K562 (cell line): ENCODE data around the gene ZNRF1. TPM values are rescaled to one million over a fixed set of nuclear protein-coding genes. Genes with fewer than 3 reads are reported as not detected.

Source experiments
- ETV5 ChIP-seq: sonication (generic); formaldehyde crosslinking; IDR thresholded peaks from 2 replicates; pipeline ENCODE4 v1.4.0; 2020; ENCODE audit warnings: low read depth, mild to moderate bottlenecking, missing genetic modification reagents
- FOXM1 ChIP-seq, 2 experiments: fragments of 450-650 bp in 1 of 2; sonication (generic) in 1 of 2; formaldehyde crosslinking in 1 of 2; IDR thresholded peaks; 2 replicates each; pipeline versions ENCODE4 v1.6.1 to v1.9.0; 2017 to 2022; ENCODE audit warnings: low read depth in 2 of 2, mild to moderate bottlenecking in 2 of 2, missing genetic modification reagents in 1 of 2, moderate library complexity in 1 of 2
- HOMEZ ChIP-seq: fragments of 250-450 bp; sonication (Bioruptor Pico); IDR thresholded peaks from 2 replicates; pipeline ENCODE4 v1.4.0; 2020; ENCODE audit warnings: mild to moderate bottlenecking, moderate library complexity
- MYBL2 ChIP-seq, 2 experiments: fragments of 450-650 bp in 1 of 2; sonication (generic) in 1 of 2; formaldehyde crosslinking in 1 of 2; IDR thresholded peaks; 2 replicates each; pipeline versions ENCODE4 v1.6.1 to v1.8.1; 2017 to 2022; ENCODE audit warnings: borderline replicate concordance in 1 of 2, inconsistent platforms in 1 of 2, low read depth in 1 of 2, mild to moderate bottlenecking in 1 of 2, missing genetic modification reagents in 1 of 2, moderate library complexity in 1 of 2
- TCFL5 ChIP-seq: fragments of 250-450 bp; sonication (Bioruptor Pico); conservative IDR thresholded peaks from 2 replicates; pipeline ENCODE4 v1.6.1; 2021; ENCODE audit warnings: mild to moderate bottlenecking, moderate library complexity, matching md5 sums
- YBX1 ChIP-seq: fragments of 450-650 bp; IDR thresholded peaks from 2 replicates; pipeline ENCODE4 v1.7.1; 2016; ENCODE audit warnings: mild to moderate bottlenecking
- ZNF232 ChIP-seq: sonication (generic); formaldehyde crosslinking; IDR thresholded peaks from 2 replicates; pipeline ENCODE4 v1.8.0; 2022; ENCODE audit warnings: mild to moderate bottlenecking, missing genetic modification reagents
- ZSCAN29 ChIP-seq: fragments of 450-650 bp; IDR thresholded peaks from 2 replicates; pipeline ENCODE4 v1.6.1; 2017
- polyA plus RNA-seq, 8 experiments: library from polyadenylated mRNA; depleted of rRNA in 4 of 8; stranded (reverse) in 5 of 8; unstranded in 3 of 8; fragments of >200 nt; fragmentation: Nextera tagmentation in 2 of 8; fragmentation: Illumina TruSeq in 1 of 8; extraction: Ambion mirVana in 2 of 8; extraction: Trizol in 1 of 8; gene quantifications; 2 replicates each; pipeline versions ENCODE4 v1.2.1 to v1.2.3, GENCODE V29; 2011 to 2014; ENCODE audit warnings: inconsistent platforms in 1 of 8, missing spikeins in 1 of 8
- total RNA-seq, 7 experiments: library from RNA; depleted of rRNA in 6 of 7; stranded (reverse); fragments of >200 nt in 6 of 7; fragmentation: Illumina TruSeq in 2 of 7; extraction: Trizol in 2 of 7; gene quantifications; 2 replicates each; pipeline versions ENCODE4 v1.2.1 to v1.2.3, GENCODE V29; 2011 to 2021; ENCODE audit warnings: low replicate concordance in 1 of 7
- TF ChIP-seq, protein P1 (sequence below): sonication (generic); formaldehyde crosslinking; IDR thresholded peaks from 2 replicates; pipeline ENCODE4 v1.8.1; 2023; ENCODE audit warnings: mild to moderate bottlenecking, missing genetic modification reagents

ZNRF1 gene
- total and polyA plus RNA-seq, 9 of the 15 experiments (the other 6 are each of a cell fraction or from before 2014, with no cell fraction given) = 9.5 to 37.7 (median 20.0) TPM

DNA sequence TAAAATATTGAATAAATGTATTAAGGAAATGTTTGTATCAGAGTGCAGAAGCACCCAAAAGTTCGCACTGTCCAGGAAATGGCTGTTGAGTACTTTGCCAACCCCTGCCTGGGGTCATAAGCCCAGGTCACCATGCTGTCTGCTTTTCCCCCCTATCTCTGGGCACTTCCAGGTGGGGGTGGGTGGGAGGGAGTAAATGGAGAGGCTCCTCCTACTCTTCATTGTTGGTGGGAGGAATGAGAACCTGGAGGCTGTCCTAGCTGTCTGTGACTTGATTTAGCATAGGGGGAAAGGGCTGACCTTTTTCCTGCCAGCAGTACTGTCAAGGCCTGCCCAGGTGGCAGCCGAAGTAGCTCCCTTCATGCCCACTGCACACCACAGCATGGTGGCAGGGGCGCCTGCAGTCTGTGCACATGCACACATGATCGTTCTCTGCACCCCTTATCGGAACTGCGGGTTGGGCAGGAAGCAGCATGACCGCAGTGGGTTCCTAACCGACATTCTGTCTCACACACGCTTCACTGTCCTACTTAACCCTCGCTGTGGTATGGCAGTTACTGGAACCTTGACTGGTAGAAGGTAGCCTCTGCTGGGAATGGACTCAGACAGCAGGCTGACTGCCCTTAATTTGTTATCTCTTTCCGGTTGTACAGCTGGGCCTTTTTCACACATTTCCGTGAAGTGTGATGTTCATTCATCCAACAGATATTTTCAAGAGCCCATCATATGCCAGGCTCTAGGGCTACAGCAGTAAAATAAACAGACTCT lies 76.3 kb downstream of the ZNRF1 start (continued):
- TF ChIP-seq MYBL2 (IDR thresholded peaks at IDR 0.05; ENCODE audit: low read depth) (no peak), MYBL2 (CRISPR knock-in tag; IDR thresholded peaks at IDR 0.05; ENCODE audit: borderline replicate concordance) (no peak), HOMEZ (CRISPR knock-in tag) (no peak), ETV5 (CRISPR knock-in tag) (peak; percentile 96), TCFL5 (no peak), ZNF232 (no peak), FOXM1 (IDR thresholded peaks at IDR 0.05; ENCODE audit: low read depth) (no peak), FOXM1 (CRISPR knock-in tag; IDR thresholded peaks at IDR 0.05; ENCODE audit: low read depth) (no peak), YBX1 (no peak), ZSCAN29 (no peak)
- TF ChIP-seq, protein P1, sequence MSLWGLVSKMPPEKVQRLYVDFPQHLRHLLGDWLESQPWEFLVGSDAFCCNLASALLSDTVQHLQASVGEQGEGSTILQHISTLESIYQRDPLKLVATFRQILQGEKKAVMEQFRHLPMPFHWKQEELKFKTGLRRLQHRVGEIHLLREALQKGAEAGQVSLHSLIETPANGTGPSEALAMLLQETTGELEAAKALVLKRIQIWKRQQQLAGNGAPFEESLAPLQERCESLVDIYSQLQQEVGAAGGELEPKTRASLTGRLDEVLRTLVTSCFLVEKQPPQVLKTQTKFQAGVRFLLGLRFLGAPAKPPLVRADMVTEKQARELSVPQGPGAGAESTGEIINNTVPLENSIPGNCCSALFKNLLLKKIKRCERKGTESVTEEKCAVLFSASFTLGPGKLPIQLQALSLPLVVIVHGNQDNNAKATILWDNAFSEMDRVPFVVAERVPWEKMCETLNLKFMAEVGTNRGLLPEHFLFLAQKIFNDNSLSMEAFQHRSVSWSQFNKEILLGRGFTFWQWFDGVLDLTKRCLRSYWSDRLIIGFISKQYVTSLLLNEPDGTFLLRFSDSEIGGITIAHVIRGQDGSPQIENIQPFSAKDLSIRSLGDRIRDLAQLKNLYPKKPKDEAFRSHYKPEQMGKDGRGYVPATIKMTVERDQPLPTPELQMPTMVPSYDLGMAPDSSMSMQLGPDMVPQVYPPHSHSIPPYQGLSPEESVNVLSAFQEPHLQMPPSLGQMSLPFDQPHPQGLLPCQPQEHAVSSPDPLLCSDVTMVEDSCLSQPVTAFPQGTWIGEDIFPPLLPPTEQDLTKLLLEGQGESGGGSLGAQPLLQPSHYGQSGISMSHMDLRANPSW = no peak
- TF ChIP-seq, all 486 proteins: peak for 128
